Cardiac muscle cell (in vitro differentiated cells and primary cell): ENCODE measurements around the gene RNF150. TPM values are rescaled to one million over a fixed set of nuclear protein-coding genes. Genes with fewer than 3 reads are reported as not detected.

Experiments used
- DNase-seq, 2 donors: peaks; one replicate each; pipeline versions ENCODE4 v3.0.0 to v3.0.0-alpha.2; 2010 to 2017; ENCODE audit warnings: low read depth in 1 of 2, low spot score in 1 of 2
- H3K27ac ChIP-seq: fragments of 200-600 bp; sonication (generic); 2 replicates; pipeline ENCODE4 v1.5.1; 2016
- H3K27me3 ChIP-seq: fragments of 200-600 bp; sonication (generic); 2 replicates; pipeline ENCODE4 v1.6.0; 2016; ENCODE audit warnings: control low read depth
- H3K36me3 ChIP-seq: fragments of 200-600 bp; sonication (generic); 2 replicates; pipeline ENCODE4 v1.5.1; 2016; ENCODE audit warnings: control low read depth
- H3K4me1 ChIP-seq: fragments of 200-600 bp; sonication (generic); 2 replicates; pipeline ENCODE4 v1.8.1; 2017; ENCODE audit warnings: low read depth, mild to moderate bottlenecking, mixed run types
- H3K4me3 ChIP-seq: fragments of 200-600 bp; sonication (generic); 2 replicates; pipeline ENCODE4 v1.5.1; 2016; ENCODE audit warnings: mild to moderate bottlenecking
- H3K9me3 ChIP-seq: fragments of 200-600 bp; sonication (generic); 2 replicates; pipeline ENCODE4 v1.5.1; 2017; ENCODE audit warnings: low read depth, mild to moderate bottlenecking, control low read depth
- polyA plus RNA-seq: library from polyadenylated mRNA; unstranded; fragments of >200 nt; fragmentation: Nextera tagmentation; extraction: Ambion mirVana; gene quantifications from 2 replicates; pipeline ENCODE4 v1.2.1, GENCODE V29; 2016
- total RNA-seq: library from RNA; depleted of rRNA; stranded (reverse); fragments of >200 nt; gene quantifications from 2 replicates; pipeline ENCODE4 v1.2.3, GENCODE V29; 2016
- TF ChIP-seq, protein P1 (sequence below): IDR thresholded peaks from 2 replicates; pipeline ENCODE4 v1.5.1; 2012; ENCODE audit warnings: low read depth, mild to moderate bottlenecking, low read length

Gene RNF150
- total and polyA plus RNA-seq, 2 experiments from 2014 or later, result 20.1 to 57.4 TPM

DNA sequence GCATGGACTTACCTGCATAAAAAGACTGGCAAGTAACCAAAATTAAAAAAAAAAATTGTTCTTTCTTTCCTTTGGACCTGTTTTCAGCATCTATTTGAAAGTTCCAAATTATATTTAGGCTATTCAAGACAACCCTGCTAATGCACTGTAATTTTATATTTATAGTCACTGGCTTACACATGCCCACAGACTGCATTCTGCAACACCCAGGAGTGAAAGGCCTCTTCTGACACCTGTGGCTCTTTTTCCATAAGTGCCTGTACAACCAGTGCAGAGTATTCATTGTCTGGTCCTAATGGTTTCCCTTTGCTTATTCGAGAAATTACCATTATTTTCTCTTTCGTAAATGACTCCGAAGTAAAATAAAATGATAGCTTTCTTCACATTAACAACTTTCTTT is 143.3 kb downstream of the RNF150 start:
- TF ChIP-seq, protein P1, sequence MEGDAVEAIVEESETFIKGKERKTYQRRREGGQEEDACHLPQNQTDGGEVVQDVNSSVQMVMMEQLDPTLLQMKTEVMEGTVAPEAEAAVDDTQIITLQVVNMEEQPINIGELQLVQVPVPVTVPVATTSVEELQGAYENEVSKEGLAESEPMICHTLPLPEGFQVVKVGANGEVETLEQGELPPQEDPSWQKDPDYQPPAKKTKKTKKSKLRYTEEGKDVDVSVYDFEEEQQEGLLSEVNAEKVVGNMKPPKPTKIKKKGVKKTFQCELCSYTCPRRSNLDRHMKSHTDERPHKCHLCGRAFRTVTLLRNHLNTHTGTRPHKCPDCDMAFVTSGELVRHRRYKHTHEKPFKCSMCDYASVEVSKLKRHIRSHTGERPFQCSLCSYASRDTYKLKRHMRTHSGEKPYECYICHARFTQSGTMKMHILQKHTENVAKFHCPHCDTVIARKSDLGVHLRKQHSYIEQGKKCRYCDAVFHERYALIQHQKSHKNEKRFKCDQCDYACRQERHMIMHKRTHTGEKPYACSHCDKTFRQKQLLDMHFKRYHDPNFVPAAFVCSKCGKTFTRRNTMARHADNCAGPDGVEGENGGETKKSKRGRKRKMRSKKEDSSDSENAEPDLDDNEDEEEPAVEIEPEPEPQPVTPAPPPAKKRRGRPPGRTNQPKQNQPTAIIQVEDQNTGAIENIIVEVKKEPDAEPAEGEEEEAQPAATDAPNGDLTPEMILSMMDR, result no peak
- H3K9me3 ChIP-seq, result no peaks in the 10 kb centered on the region
- no peak overlapping the region for H3K4me3 ChIP-seq
- no peaks in the 10 kb centered on the region for H3K27me3 ChIP-seq
- DNase-seq, result no peak
- H3K4me1 ChIP-seq, result peaks cover 7% of the 10 kb centered on the region
- H3K36me3 ChIP-seq, result no peaks in the 10 kb centered on the region
- H3K27ac ChIP-seq, result no peak overlapping the region

GRCh38 chr4:140986045-140986444 is 147.2 kb downstream of the RNF150 start:
- H3K9me3 ChIP-seq, result no peaks in the 10 kb centered on the region
- TF ChIP-seq, protein P1, result no peak
- DNase-seq, result no peak
- H3K4me1 ChIP-seq, result peaks cover 7% of the 10 kb centered on the region
- H3K27me3 ChIP-seq, result no peaks in the 10 kb centered on the region
- H3K27ac ChIP-seq, result no peak overlapping the region
- no peak overlapping the region for H3K4me3 ChIP-seq
- no peaks in the 10 kb centered on the region for H3K36me3 ChIP-seq

DNA sequence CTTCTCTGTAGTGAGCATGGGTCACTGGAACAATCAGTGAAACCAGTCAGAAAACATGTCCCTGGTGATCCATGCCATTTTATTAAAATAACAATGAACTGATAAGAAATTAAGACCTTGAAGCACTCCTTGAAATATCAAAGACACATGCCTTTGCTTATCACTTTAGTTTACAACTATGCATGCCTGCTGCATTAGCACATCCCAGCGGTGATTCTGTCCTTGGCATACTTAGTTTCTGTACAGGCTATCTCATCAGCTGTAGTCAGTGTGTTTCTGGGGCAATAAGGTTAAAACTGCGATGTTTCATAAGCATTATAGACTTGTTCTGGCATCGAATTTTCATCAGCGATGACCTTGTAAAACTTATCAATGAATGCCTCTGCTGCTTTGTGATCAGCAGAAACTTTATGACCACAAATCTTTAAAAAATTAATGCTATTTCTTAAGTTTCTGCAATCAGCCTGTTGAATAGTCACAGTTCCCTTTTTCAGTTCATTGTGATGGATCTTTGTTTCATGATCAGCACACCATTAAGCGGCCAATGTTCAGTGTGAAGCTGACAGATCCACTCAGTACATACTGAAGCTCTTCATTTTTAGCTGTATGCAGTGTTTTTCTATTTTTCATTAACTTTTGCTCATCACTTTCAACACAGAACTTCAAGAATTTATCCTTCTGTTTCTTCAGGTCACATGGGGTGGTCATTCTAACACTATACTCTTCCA is 150.5 kb downstream of the RNF150 start:
- TF ChIP-seq, protein P1, result no peak
- no peaks in the 10 kb centered on the region for H3K9me3 ChIP-seq
- no peaks in the 10 kb centered on the region for H3K36me3 ChIP-seq
- H3K27ac ChIP-seq, result no peak overlapping the region
- no peak for DNase-seq
- no peaks in the 10 kb centered on the region for H3K4me1 ChIP-seq
- H3K4me3 ChIP-seq, result no peak overlapping the region
- H3K27me3 ChIP-seq, result no peaks in the 10 kb centered on the region

- Histone ChIP-seq H3K4me1 (no peaks in the 10 kb centered on the region), H3K9me3 (no peaks in the 10 kb centered on the region), H3K27ac (no peak overlapping the region), H3K36me3 (no peaks in the 10 kb centered on the region), H3K27me3 (no peaks in the 10 kb centered on the region), H3K4me3 (no peak overlapping the region)
- TF ChIP-seq, protein P1, result no peak
- DNase-seq, result no peak
Measured at GRCh38 chr4:140980426-140981200, 152.7 kb downstream of the RNF150 start.

- no peaks in the 10 kb centered on the region for H3K36me3 ChIP-seq
- no peak overlapping the region for H3K4me3 ChIP-seq
- H3K27me3 ChIP-seq, result no peaks in the 10 kb centered on the region
- H3K27ac ChIP-seq, result no peak overlapping the region
- no peaks in the 10 kb centered on the region for H3K4me1 ChIP-seq
- DNase-seq, result no peak
- TF ChIP-seq, protein P1, result no peak
- no peaks in the 10 kb centered on the region for H3K9me3 ChIP-seq
Measured at GRCh38 chr4:140976768-140977167, 156.5 kb downstream of the RNF150 start.
